VCaP (cell line): Measurements from ENCODE around the gene AGPAT1.

Source experiments
- H3K27ac ChIP-seq: fragments of 450-650 bp; 2 replicates; pipeline ENCODE4 v1.5.1; 2017
- CTCF ChIP-seq: fragments of 450-650 bp; conservative IDR thresholded peaks from 2 replicates; pipeline ENCODE4 v1.5.1; 2017; ENCODE audit warnings: mild to moderate bottlenecking, moderate library complexity

The AGPAT1 gene

GRCh38 chr6:32181148-32181702 lies 5.3 kb upstream of the AGPAT1 start:
- no peak overlapping the region for H3K27ac ChIP-seq
- TF ChIP-seq CTCF = no peak

- no peak for TF ChIP-seq CTCF
- H3K27ac ChIP-seq = no peak overlapping the region
These were observed 4.0 kb upstream of the AGPAT1 start for GRCh38 chr6:32179766-32180405.

GRCh38 chr6:32178547-32179440 lies 2.9 kb upstream of the AGPAT1 start:
- no peak for TF ChIP-seq CTCF
- H3K27ac ChIP-seq = peak overlapping the region; percentile 92

GRCh38 chr6:32177788-32178546 lies 2.1 kb upstream of the AGPAT1 start, which contains the start of gene RNF5:
Gene RNF5 (plus strand): TSS chr6:32178405. CDS start chr6:32178512, 107 bp downstream.
- no peak for TF ChIP-seq CTCF

GRCh38 chr6:32177183-32177787 lies 1.4 kb upstream of the AGPAT1 start:
- no peak for TF ChIP-seq CTCF
- H3K27ac ChIP-seq = peak overlapping the region; percentile 92

More at GRCh38 chr6:32177788-32178546, 2.1 kb upstream of the AGPAT1 start, which contains the start of gene RNF5:
- H3K27ac ChIP-seq = peak within 1 kb of the TSS; percentile 92

- peak overlapping the region; percentile 92 for H3K27ac ChIP-seq
- no peak for TF ChIP-seq CTCF
These were observed 745 bp upstream of the AGPAT1 start for GRCh38 chr6:32176476-32177182.
